Measurements from ENCODE around the gene PDCL3.

DNA sequence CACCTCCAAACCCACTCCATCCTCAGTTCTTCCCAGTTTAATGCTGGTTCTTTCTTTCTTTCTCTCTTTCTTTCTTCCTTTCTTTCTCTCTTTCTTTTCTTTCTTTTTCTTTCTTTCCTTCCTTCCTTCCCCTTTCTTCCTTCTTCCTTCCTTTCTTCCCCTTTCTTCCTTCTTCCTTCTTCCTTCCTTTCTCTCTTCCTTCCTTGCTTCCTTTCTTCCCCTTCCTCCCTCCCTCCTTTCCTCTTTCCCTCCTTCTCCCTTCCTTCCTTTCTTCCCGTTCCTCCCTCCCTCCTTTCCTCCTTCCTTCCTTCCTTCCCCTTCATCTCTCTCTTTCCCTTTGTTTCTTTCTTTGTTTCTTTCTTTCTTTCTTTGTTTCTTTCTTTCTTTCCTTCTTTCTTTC, 50.9 kb downstream of the PDCL3 start:
- no peak for TF ChIP-seq ARNT (IDR thresholded peaks at IDR 0.05)
- no peak for TF ChIP-seq TARDBP (IDR thresholded peaks at IDR 0.05)
- TF ChIP-seq BHLHE40 (IDR thresholded peaks at IDR 0.05; ENCODE audit: borderline replicate concordance) = no peak
- no peak for TF ChIP-seq SUZ12 (IDR thresholded peaks at IDR 0.05)
- no peak for TF ChIP-seq FOXM1 (IDR thresholded peaks at IDR 0.05; ENCODE audit: borderline replicate concordance)
- TF ChIP-seq L3MBTL2 (conservative IDR thresholded peaks at IDR 0.05) = no peak
- TF ChIP-seq HDGF (IDR thresholded peaks at IDR 0.05; ENCODE audit: borderline replicate concordance) = no peak
- no peak for TF ChIP-seq FOXK2 (IDR thresholded peaks at IDR 0.05)
